Measurements from ENCODE around the gene SPINT1.

The SPINT1 gene

GRCh38 chr15:40828447-40829036, 15.3 kb upstream of the SPINT1 start, which contains the start of gene PPP1R14D:
PPP1R14D (minus strand) TSS chr15:40828708; CDS start chr15:40828641, 67 bp downstream.
- DNase-seq (ENCODE audit: low read depth) = no peak
- no peak for TF ChIP-seq CTCF (IDR thresholded peaks at IDR 0.05; ENCODE audit: low read depth, low read length, missing control alignments)
- in situ Hi-C loops (cut with HindIII; ENCODE audit: low sequenced_read_pairs) = no loop called here
- no peak within 1 kb of the TSS for H3K4me3 ChIP-seq (ENCODE audit: low read depth, low read length)

GRCh38 chr15:40829115-40829514, 14.7 kb upstream of the SPINT1 start:
- H3K4me3 ChIP-seq (ENCODE audit: low read depth, low read length) = no peak overlapping the region
- in situ Hi-C loops (cut with HindIII; ENCODE audit: low sequenced_read_pairs) = no loop called here
- no peak for TF ChIP-seq CTCF (IDR thresholded peaks at IDR 0.05; ENCODE audit: low read depth, low read length, missing control alignments)
- DNase-seq (ENCODE audit: low read depth) = no peak

GRCh38 chr15:40830884-40831283, 13.0 kb upstream of the SPINT1 start:
- no peak overlapping the region for H3K4me3 ChIP-seq (ENCODE audit: low read depth, low read length)
- DNase-seq (ENCODE audit: low read depth) = no peak
- TF ChIP-seq CTCF (IDR thresholded peaks at IDR 0.05; ENCODE audit: low read depth, low read length, missing control alignments) = no peak
- in situ Hi-C loops (cut with HindIII; ENCODE audit: low sequenced_read_pairs) = no loop called here

GRCh38 chr15:40831861-40832260, 12.0 kb upstream of the SPINT1 start:
- in situ Hi-C loops (cut with HindIII; ENCODE audit: low sequenced_read_pairs) = no loop called here
- DNase-seq (ENCODE audit: low read depth) = no peak
- no peak overlapping the region for H3K4me3 ChIP-seq (ENCODE audit: low read depth, low read length)
- TF ChIP-seq CTCF (IDR thresholded peaks at IDR 0.05; ENCODE audit: low read depth, low read length, missing control alignments) = no peak

GRCh38 chr15:40832903-40833302, 10.9 kb upstream of the SPINT1 start:
- in situ Hi-C loops (cut with HindIII; ENCODE audit: low sequenced_read_pairs) = no loop called here
- TF ChIP-seq CTCF (IDR thresholded peaks at IDR 0.05; ENCODE audit: low read depth, low read length, missing control alignments) = no peak
- no peak overlapping the region for H3K4me3 ChIP-seq (ENCODE audit: low read depth, low read length)
- no peak for DNase-seq (ENCODE audit: low read depth)

GRCh38 chr15:40836020-40836419, 7.8 kb upstream of the SPINT1 start:
- TF ChIP-seq CTCF (IDR thresholded peaks at IDR 0.05; ENCODE audit: low read depth, low read length, missing control alignments) = no peak
- no peak for DNase-seq (ENCODE audit: low read depth)
- in situ Hi-C loops (cut with HindIII; ENCODE audit: low sequenced_read_pairs) = no loop called here
- H3K4me3 ChIP-seq (ENCODE audit: low read depth, low read length) = no peak overlapping the region
